ENCODE measurements around the gene RBM45.

DNA sequence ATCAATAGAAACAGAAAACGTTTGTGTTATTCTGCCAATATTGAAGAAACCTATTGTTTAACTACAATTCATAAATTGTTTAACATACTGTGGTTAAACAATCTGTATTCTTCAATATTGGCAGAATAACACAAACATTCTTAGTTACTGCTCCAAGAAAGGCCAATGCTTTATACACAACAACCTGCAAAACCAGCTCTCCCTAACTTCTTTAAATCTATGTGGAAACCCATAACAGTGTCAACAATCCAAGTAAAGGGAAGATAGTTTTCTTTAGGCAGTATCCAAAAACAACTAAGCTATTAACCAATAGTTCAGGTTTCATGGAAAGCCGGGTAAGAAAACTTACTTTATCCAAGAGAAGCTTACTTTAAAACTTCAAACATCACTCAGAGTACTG is 6.2 kb upstream of the RBM45 start:
- TF ChIP-seq POLR2A (IDR thresholded peaks at IDR 0.05): no peak
- TF ChIP-seq, protein P1, sequence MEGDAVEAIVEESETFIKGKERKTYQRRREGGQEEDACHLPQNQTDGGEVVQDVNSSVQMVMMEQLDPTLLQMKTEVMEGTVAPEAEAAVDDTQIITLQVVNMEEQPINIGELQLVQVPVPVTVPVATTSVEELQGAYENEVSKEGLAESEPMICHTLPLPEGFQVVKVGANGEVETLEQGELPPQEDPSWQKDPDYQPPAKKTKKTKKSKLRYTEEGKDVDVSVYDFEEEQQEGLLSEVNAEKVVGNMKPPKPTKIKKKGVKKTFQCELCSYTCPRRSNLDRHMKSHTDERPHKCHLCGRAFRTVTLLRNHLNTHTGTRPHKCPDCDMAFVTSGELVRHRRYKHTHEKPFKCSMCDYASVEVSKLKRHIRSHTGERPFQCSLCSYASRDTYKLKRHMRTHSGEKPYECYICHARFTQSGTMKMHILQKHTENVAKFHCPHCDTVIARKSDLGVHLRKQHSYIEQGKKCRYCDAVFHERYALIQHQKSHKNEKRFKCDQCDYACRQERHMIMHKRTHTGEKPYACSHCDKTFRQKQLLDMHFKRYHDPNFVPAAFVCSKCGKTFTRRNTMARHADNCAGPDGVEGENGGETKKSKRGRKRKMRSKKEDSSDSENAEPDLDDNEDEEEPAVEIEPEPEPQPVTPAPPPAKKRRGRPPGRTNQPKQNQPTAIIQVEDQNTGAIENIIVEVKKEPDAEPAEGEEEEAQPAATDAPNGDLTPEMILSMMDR (IDR thresholded peaks at IDR 0.05): no peak

Measured in thyroid gland (tissue), 4 donors.